Gastrocnemius medialis (tissue), 4 donors: ENCODE results near the gene AFF3.

ENCODE experiments used
- POLR2A ChIP-seq, 2 donors: fragments of 450-650 bp; IDR thresholded peaks; one replicate each; pipeline ENCODE4 v1.6.1; 2017; ENCODE audit warnings: antibody characterized with exemption in 2 of 2, mild to moderate bottlenecking in 2 of 2, moderate library complexity in 2 of 2
- TF ChIP-seq, protein P1 (sequence below), 5 experiments: fragments of 450-650 bp in 3 of 5; fragments of 200-600 bp in 2 of 5; sonication (generic) in 2 of 5; IDR thresholded peaks in 4 of 5; conservative IDR thresholded peaks in 1 of 5; 1 replicate in 4 of 5; 2 replicates in 1 of 5; pipeline ENCODE4 v1.5.1; 2016 to 2019; ENCODE audit warnings: antibody characterized with exemption in 5 of 5, mild to moderate bottlenecking in 3 of 5, moderate library complexity in 3 of 5

DNA sequence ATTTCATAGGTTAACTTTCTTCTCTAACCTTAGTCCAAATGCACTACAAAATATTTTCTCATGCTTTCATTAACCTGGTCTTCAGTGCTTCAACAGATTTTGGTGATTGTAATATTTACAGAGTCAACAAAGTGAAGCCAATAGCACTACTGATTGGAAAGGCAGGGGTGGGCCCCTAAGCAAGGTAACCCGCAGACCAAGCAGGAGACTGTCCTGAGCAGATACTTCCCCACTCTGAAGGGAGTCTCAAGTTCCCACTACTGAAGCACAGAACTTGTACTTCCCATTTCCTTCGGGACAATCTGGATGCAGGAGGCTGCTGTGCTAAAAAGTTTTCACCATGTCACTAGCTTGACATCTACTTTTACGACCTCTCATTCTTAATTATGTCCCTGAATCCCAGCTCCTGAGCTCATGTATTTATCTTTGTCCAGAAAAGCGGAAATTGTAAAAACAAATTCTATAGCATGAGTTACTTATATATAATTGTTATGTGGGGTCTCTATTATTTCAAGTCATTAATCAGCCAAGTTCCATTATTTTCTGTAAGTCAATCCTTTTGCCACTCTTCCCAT is 341.0 kb downstream of the AFF3 start:
- TF ChIP-seq, protein P1, sequence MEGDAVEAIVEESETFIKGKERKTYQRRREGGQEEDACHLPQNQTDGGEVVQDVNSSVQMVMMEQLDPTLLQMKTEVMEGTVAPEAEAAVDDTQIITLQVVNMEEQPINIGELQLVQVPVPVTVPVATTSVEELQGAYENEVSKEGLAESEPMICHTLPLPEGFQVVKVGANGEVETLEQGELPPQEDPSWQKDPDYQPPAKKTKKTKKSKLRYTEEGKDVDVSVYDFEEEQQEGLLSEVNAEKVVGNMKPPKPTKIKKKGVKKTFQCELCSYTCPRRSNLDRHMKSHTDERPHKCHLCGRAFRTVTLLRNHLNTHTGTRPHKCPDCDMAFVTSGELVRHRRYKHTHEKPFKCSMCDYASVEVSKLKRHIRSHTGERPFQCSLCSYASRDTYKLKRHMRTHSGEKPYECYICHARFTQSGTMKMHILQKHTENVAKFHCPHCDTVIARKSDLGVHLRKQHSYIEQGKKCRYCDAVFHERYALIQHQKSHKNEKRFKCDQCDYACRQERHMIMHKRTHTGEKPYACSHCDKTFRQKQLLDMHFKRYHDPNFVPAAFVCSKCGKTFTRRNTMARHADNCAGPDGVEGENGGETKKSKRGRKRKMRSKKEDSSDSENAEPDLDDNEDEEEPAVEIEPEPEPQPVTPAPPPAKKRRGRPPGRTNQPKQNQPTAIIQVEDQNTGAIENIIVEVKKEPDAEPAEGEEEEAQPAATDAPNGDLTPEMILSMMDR (IDR thresholded peaks at IDR 0.05 in 4 of 5, conservative IDR thresholded peaks at IDR 0.05 in 1 of 5) = no peak
- TF ChIP-seq POLR2A (IDR thresholded peaks at IDR 0.05) = no peak
